Rectal smooth muscle tissue (tissue), 1 donor: ENCODE results near the gene CH25H.

Source experiments
- H3K27ac ChIP-seq: one replicate; pipeline ENCODE4 v1.7.0; 2013; ENCODE audit warnings: low read depth, low read length, inconsistent platforms
- H3K27me3 ChIP-seq: one replicate; pipeline ENCODE4 v1.7.0; 2013; ENCODE audit warnings: low read length; ENCODE audit not compliant: control insufficient read depth, insufficient read depth
- H3K36me3 ChIP-seq: one replicate; pipeline ENCODE4 v1.7.0; 2013; ENCODE audit warnings: low read length; ENCODE audit not compliant: control insufficient read depth, insufficient read depth
- H3K4me1 ChIP-seq: one replicate; pipeline ENCODE4 v1.7.0; 2013; ENCODE audit warnings: low read length; ENCODE audit not compliant: control insufficient read depth, insufficient read depth
- H3K4me3 ChIP-seq: one replicate; pipeline ENCODE4 v1.7.0; 2013; ENCODE audit warnings: low read length
- H3K9ac ChIP-seq: one replicate; pipeline ENCODE4 v1.7.0; 2013; ENCODE audit warnings: low read length

The CH25H gene

GRCh38 chr10:89156161-89156835 is 50.8 kb downstream of the CH25H start:
- no peak overlapping the region for H3K4me3 ChIP-seq
- H3K9ac ChIP-seq = no peak overlapping the region
- no peaks in the 10 kb centered on the region for H3K4me1 ChIP-seq
- no peaks in the 10 kb centered on the region for H3K27me3 ChIP-seq
- no peak overlapping the region for H3K27ac ChIP-seq
- H3K36me3 ChIP-seq = no peaks in the 10 kb centered on the region
